ENCODE measurements around the gene PKD2.

PKD2 gene

GRCh38 chr4:88007304-88008121, at the start of gene PKD2:
Gene PKD2, plus strand, starts transcription at chr4:88007635. Its CDS starts 99 bp downstream, at chr4:88007734.
- peak in 56 of 58 donors; percentile 34 to 90 (median 78) for DNase-seq

GRCh38 chr4:87961993-87962392, 45.4 kb upstream of the PKD2 start:
- no peak for DNase-seq

GRCh38 chr4:87962398-87963146, 44.9 kb upstream of the PKD2 start:
- no peak for DNase-seq

- no peak for DNase-seq
Measured at GRCh38 chr4:87965501-87965975, 41.9 kb upstream of the PKD2 start.

- DNase-seq, result no peak
Measured at GRCh38 chr4:87966095-87966496, 41.3 kb upstream of the PKD2 start.

- DNase-seq, result peak in 6 of 58 donors; percentile 8 to 16 (median 12)
Measured at GRCh38 chr4:87967193-87967592, 40.2 kb upstream of the PKD2 start.

GRCh38 chr4:87970121-87970520, 37.3 kb upstream of the PKD2 start:
- DNase-seq, result no peak

GRCh38 chr4:87971866-87972265, 35.6 kb upstream of the PKD2 start:
- DNase-seq, result no peak

- DNase-seq, result peak in 42 of 58 donors; percentile 4 to 64 (median 32)
Measured at GRCh38 chr4:87973283-87974169, 33.9 kb upstream of the PKD2 start.

- peak in 3 of 58 donors; percentile 4 to 15 (median 15) for DNase-seq
Measured at GRCh38 chr4:87974856-87975462, 32.5 kb upstream of the PKD2 start.

GRCh38 chr4:87975466-87975865, 32.0 kb upstream of the PKD2 start, which contains the start of gene SPP1:
Gene SPP1, plus strand, starts transcription at chr4:87975714. Its CDS starts 1,182 bp downstream, at chr4:87976896.
- peak in 51 of 58 donors; percentile 6 to 81 (median 56) for DNase-seq

- peak in 29 of 58 donors; percentile 2 to 75 (median 31) for DNase-seq
Measured at GRCh38 chr4:87977521-87978278, 29.7 kb upstream of the PKD2 start.

- DNase-seq, result peak in 2 of 58 donors; percentile 21 to 26
Measured at GRCh38 chr4:87978681-87979080, 28.8 kb upstream of the PKD2 start.

GRCh38 chr4:87979810-87980209, 27.6 kb upstream of the PKD2 start:
- DNase-seq, result no peak

- DNase-seq, result no peak
Measured at GRCh38 chr4:87981486-87981885, 25.9 kb upstream of the PKD2 start.

GRCh38 chr4:87982036-87982435, 25.4 kb upstream of the PKD2 start:
- DNase-seq, result no peak

- DNase-seq, result no peak
Measured at GRCh38 chr4:87982446-87983010, 24.9 kb upstream of the PKD2 start.

GRCh38 chr4:87983996-87984395, 23.4 kb upstream of the PKD2 start:
- no peak for DNase-seq
